ENCODE data around the gene GAMT.
"Not testable (repeated sequence)": the region's sequence is repeated elsewhere in the genome, so short reads cannot be mapped to it uniquely, and the experiment has no call there.

Gene GAMT

DNA sequence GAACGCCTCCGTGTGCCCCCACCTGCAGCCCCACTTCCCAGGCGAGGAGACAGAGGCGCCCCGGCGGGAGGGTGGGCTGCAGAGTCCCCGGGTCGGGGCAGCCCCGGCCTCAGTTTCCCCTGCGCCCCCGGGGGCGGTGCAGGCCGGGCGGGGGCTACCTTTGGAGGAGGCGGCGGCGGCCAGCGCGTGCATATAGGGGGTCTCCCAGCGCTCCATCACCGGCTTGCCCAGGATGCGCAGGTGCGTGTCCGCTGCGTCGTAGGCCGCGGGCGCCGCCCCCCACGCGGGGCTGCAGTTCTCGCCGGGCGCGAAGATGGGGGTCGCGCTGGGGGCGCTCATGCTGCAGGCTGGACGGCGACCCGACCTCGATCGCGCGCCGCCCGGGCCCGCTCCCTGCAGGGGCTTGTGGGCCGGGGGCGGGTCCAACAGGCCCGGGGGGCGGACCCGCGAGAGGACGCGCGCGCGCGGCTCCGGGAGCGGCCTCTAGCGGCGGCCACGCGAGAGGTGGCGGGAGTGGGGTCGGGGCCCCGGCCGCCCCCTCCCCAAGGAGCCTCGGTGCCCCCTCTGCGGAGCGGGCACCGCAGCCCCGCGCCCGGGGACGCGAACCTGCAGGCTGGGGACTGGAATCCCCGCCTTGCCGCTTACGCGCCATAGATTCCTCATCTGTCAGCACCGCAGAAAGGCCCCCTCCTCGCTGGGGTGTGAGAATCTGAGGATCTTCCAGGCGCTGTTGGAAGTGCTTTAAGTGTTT, at the start of gene GAMT:
GAMT (minus strand) TSS at position 405 of the 751 bp plus-strand sequence; CDS start at position 339, 66 bp downstream.
- FAIRE-seq (no peak), DNase-seq (ENCODE audit: low spot score) (peak; percentile 81)

DNA sequence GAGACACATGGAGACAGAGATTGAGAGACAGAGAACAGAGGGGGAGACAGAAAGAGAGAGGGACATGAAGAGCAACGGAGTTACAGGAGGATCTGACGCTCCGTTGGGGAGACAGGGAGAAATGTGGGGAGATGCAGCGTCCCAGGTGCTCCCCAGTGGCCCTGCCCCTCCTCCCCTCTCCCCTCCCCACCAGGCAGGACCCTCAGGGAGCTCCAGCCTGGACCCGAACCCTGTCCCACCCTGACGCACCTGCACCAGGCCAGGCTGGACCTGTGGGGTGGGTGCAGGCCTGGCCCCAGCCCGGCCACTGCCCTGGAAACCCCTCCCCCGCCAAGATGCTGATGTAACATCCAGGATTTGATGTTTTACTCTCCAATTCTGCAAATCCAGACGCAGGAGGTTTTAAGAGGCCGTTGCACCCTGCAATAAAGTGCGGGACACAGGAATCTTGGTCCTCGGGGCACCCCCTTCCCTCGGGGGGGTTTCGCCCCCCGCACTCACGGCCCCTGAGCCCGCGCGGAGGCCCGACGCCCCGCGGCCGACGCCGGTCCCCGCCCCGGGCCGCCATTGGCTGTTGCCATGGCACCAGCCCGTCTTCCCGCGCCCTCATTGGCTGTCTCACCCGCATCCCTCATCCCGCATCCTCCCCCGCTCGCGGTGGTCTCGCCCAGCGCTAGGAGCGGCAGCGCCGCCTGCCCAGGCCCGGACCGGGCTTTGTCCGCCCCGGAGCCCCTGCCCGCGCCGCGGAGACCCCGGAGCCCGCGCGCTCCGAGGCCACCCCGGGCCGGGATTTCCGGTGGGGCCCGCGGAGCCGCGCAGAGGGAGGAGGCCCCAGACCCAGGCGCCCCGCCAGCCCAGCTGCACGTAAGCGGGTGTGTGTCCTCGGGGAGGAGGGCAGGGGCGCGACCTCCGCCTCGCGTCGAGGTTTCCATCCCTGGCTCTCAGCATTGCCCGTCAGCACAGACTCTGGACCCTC, 48.4 kb upstream of the GAMT start, which contains the start of gene APC2:
APC2 (plus strand) TSS at position 655 of the 976 bp plus-strand sequence. CDS start 2,881 bp downstream, outside the sequence.
- FAIRE-seq: no peak
- peak; percentile 69 for DNase-seq (ENCODE audit: low spot score)

DNA sequence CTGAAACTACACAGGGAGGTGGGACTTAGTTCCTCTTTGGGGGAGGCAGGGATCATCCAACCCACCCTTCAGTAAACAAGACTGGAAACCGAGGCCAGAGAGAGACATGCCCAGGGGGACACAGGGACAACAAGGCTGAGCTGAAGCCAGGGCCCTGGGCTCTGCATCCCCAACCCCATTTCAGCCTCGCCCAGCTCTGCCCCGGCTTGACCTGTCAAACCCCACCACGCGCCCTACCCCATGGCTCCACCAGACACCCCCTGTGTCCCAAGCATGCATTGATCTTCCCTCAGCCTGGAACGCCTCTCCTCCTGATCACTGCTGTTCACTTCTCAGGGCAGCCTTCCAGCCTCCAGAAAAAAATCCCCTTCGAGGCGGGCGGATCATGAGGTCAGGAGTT, 46.6 kb upstream of the GAMT start:
- no peak for FAIRE-seq

DNA sequence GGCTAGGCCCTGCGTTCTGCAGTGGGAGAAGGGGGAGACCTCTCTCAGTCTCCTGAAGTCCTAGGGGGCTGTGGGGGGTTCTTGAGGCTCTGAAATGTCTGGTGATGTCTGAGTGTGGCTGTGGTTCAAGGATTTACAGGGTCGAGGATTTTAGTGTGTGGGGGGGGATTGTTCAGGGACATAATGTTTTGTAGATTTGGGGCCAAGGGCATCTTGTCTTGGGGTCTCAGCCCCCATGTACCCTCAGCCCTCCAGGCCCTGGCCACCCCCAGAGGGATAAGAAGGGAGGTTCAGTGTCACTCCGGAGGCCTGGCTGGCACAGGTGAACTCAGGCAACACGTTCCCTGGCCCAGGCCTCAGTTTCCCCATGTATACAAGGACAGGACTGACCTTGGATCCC, 46.2 kb upstream of the GAMT start:
- FAIRE-seq: no peak
- no peak for DNase-seq (ENCODE audit: low spot score)

More for the DNA sequence above, 46.6 kb upstream of the GAMT start:
- no peak for DNase-seq (ENCODE audit: low spot score)

DNA sequence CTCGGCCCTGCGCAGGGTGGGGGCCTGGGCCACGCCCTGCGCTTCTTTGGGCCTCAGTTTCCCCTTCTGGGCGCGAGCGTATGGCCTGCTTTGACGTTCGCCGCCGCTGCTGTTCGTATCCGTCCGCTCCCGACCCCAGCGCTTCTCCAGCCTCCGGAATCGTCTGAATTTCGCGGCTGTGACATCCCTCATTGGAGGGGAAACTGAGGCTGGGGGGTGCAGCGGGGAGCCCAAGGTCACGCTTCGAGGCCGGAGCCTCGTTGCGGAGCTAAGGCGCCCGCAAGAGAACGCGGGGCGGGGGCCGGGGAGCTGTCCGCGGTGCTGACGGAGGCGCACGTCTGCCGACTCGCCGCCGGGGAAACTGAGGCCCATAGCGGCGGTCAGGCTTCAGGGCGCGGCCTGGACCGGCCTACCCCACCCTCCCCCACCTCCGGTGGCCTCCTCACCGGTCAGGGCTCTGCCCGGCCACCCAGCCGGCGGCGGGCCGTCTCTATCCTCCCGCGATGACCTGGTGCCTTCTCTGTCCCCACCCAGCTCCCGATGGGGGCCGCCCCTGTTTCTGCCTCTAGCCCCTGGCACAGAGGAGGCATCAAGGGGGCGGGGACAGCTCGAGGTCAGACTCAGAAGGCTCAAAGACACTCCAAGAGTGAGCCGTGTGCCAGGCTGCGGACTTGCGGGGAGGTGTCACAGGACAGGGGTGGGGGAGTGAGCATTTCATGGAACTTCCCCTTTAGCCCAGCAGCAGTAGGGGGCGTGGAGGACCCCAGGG, 45.6 kb upstream of the GAMT start:
- FAIRE-seq: no peak
- DNase-seq (ENCODE audit: low spot score): peak; percentile 30

DNA sequence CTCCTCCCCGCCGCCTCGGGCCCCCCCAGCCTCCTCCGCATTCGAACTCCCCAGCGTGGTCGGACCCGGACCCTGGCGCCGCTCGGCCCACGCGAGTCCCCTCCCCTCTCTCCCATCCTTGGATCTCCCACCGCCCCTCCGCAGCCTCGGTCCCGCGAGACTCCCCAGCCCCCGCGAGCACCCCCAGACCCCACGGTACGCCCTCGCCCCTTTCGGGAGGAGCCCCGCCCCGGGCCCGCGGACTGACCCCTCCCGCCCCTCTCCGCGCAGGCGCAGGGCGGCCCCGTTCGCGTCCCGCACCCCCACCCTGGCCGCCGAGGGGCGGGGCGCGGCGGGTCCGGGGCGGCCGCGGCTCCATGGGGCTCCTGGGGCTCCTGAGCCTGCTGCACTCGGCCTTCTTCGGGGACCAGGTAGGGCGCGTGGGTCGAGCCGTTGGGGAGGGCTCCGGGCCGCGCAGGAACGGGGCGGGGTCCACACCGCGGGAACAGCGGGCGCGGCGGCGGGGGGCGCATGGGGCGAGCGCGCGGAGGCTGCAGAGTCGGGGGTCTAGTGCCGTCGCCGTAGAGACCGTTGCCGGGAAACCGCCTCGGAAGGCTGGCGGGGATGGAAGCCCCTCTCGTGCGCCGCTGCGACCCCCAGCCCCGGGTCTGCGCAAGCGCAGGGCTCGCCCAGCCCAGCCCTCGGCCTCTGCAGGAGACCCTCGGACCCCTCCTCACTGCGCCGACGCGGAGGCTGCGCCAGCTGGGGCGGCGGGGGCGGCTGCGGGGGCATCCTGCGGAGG, 44.8 kb upstream of the GAMT start:
- FAIRE-seq: no peak
- peak; percentile 84 for DNase-seq (ENCODE audit: low spot score)

DNA sequence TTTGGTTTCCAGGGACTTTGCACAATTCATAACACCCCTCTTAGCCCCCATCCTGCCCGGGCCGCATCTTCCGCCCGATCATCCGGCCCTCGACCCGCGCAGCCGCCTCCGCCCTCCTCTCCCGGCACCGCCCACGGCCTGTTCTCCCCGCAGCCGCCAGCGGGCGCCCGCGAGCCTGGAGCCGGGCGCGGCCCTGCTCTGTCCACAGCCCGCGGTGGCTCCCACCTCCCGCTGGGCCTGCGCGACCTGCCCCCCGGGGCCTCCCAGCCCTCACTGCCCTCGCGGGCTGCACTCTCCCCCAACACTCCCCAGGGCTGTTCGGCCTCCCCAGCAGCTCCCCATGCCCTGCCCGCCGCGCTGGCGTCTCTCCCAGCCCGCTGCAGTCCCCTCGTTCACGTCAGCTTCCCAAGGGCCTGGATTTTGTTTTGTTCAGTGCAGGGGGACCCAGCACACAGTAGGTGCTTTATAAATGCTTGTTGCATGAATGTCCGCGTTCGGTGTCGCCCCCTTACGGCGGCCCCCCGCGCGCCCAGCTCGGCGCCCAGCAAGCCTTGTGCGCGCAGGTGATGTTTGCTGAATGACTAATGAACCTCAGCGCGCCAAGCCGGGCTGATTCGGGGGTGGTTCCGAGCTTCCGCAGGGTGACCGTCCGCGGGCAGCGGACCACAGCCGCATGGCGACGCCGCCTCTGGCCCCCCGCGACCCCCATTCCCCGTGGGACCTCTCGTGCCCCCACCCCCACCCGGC, 44.0 kb upstream of the GAMT start:
- DNase-seq (ENCODE audit: low spot score) (peak; percentile 84), FAIRE-seq (no peak)

DNA sequence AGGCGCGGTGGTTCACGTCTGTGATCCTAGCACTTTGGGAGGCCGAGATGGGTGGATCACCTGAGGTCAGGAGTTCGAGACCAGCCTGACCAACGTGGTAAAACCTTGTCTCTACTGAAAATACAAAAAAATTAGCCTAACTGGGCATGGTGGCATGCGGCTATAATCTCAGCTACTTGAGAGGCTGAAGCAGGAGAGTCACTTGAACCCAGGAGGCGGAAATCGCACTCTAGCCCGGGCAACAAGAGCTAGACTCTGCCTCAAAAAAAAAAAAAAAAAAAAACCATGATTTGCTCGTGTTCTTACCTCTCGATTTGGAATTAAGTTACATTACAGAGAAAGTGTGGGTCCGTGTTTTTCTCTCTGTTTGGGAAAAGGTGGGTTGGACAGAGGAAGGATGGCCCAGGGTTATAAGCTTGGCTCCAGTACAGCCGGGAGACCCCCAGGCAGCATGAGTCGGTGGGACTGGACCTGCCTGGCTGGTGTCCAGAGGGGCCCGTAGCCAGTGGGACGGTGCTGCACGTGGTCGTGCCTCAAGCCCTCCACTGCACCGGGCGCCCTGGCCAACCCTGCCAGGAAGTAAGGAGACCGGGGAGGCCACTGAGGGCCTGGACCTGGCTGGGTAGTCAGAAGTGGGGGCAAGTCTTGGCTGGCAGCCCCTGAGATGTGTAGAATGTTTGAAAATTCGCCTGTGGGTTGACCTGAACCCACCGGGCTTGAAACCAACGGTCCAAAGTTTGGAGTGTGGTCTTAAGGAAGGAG, 40.5 kb upstream of the GAMT start:
- no peak for DNase-seq (ENCODE audit: low spot score)

DNA sequence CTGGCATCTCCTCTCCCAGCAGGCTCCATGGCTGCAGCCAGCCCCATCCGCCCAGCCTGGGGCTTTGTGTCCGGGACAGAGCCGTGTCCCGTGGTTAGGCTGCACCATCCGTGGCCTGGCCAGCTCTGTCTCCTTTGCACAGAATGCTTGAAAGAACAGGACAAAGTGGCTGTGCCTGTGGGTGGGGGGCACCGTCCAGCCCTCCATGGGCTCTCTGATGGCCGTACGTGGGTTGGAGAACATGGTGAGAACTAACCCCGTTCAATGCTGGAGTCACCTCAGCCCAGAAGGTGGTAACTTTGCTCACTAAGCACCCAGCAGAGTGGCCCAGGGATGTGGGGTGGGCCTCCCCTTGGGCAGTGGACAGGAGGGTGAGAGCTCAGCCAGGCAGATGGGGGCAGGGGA, 39.7 kb upstream of the GAMT start:
- no peak for FAIRE-seq
- no peak for DNase-seq (ENCODE audit: low spot score)

More for the DNA sequence above, 40.5 kb upstream of the GAMT start:
- FAIRE-seq: no peak

DNA sequence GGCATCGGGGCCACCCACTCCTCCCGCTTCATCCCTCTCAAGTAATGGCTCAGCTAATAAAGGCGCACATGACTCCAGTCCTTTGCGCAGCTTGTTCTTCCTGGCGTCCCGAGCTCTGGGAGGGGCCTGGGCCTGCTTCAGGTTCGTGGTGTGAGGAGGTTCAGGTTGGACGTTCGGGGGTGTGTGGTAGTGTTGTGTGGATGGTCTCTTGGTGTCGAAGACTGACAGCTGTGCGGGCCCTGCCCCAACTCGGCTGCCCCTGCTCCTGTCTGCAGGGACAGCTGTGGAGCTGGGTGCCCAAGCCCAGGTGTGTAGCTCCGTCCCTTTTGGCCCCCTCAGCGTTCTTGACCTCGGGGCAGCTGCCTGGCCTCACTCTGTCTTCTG, 39.1 kb upstream of the GAMT start:
- FAIRE-seq (no peak), DNase-seq (ENCODE audit: low spot score) (no peak)

DNA sequence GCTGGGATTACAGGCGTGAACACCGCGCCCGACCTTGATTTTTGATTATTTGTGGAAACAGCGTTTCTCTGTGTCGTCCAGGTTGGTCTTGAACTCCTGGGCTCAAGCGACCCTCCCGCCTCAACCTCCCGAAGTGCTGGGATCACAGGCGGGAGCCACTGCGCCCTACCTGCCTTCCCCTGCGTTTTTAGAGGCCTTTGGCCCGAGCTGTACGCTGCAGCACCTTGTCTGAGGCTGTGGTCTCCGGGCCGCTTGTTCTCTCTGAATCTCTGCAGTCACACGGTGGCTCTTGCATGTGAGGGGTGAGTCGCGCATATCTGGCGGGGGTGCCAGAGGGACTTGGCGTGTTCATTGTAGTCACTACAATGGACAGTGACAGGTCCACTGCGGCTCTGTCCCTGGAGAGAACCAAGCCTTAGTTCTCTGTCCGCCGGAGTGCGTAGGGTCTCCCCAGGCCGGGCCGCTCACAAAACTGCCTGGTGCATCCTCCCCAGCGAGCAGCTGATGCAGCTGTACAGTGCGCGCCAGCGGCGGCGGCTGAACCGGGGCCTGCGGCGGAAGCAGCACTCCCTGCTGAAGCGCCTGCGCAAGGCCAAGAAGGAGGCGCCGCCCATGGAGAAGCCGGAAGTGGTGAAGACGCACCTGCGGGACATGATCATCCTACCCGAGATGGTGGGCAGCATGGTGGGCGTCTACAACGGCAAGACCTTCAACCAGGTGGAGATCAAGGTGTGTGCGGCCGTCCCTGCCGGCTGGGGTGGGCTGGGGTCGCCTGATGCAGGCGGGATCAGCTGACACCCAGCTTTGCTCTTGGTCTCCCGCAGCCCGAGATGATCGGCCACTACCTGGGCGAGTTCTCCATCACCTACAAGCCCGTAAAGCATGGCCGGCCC, 38.4 kb upstream of the GAMT start:
- peak; percentile 79 for FAIRE-seq
- not testable (repeated sequence) for DNase-seq (ENCODE audit: low spot score)

DNA sequence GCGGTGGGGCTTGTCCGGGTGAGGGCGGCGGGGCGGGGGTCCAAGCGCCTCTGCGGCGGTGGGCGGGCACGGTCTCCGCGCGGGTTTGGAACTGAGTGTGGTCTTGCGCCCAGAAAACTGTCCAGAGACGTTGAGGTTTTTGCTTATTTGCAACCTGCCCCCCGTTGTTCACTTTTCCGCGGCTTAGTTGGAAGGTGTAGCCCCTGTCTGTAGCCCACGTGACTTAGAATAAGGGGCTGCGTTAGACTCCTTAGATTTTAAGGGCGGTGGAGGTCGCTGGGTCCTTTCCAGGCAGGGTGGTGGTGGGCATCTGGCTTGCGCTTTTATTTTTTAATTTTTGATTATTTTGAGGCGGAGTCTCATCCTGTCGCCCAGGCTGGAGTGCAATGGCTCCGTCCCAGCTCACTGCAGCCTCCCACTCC, 37.6 kb upstream of the GAMT start:
- no peak for FAIRE-seq
- no peak for DNase-seq (ENCODE audit: low spot score)

DNA sequence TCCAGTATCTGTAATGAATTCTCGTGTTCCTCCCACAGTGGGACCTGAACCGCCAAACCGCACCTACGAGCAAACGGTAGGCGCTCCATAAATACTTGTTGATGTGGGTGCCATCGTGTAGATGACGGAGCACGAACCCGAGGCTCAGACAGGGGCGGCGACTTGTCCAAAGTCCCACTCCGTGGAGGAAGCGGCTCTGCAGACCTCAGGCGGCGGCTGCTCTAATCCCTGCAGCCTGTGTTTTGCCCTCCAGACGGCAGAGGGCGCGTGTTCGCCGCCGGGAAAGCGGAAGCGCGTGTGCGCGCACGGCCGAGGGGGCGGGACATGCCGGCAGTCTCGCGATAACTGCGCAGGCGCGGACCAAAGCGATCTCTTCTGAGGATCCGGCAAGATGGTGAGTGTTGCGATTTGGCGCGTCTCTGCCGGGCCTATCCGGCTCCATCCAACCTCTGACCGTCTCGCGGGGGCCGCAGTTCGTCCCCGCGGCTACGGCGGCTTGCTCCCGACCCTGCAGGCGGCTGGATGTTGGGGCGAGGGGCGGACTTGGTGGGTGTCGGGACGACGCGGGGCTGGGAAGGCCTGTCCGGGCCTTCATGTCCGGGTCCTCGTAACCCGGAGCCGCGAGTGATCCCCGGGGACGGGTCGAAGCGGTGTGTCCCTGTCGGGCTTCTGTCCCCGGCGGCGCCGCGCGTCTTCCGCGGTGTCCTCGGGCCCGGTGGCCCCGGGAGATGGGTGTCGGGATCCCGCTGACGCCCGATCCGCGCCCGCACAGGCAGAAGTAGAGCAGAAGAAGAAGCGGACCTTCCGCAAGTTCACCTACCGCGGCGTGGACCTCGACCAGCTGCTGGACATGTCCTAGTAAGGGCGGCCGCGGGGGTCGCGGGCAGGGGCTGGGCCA, 36.9 kb upstream of the GAMT start, which contains the start of gene RPS15:
RPS15 (plus strand) TSS at position 362 of the 898 bp plus-strand sequence; CDS start at position 392, 30 bp downstream.
- peak; percentile 74 for FAIRE-seq
- peak; percentile 88 for DNase-seq (ENCODE audit: low spot score)

DNA sequence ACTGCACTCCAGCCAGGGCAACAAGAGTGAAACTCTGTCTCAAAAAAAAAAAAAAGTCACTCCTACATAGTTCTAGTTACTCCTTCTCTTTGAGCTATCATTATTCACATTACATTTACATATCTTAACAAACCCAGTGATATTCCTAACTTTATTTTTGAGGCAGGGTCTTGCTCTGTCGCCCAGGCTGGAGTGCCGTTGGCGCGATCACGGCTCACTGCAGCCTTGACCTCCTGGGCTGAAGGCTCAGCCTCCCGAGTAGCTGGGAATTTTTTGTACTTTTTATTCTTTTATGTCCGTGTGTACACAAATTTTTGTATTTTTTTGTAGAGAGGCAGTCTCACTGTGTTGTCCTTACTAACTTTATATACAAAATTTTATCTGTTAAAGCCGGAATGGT, 36.3 kb upstream of the GAMT start:
- FAIRE-seq: no peak
- DNase-seq (ENCODE audit: low spot score): no peak

DNA sequence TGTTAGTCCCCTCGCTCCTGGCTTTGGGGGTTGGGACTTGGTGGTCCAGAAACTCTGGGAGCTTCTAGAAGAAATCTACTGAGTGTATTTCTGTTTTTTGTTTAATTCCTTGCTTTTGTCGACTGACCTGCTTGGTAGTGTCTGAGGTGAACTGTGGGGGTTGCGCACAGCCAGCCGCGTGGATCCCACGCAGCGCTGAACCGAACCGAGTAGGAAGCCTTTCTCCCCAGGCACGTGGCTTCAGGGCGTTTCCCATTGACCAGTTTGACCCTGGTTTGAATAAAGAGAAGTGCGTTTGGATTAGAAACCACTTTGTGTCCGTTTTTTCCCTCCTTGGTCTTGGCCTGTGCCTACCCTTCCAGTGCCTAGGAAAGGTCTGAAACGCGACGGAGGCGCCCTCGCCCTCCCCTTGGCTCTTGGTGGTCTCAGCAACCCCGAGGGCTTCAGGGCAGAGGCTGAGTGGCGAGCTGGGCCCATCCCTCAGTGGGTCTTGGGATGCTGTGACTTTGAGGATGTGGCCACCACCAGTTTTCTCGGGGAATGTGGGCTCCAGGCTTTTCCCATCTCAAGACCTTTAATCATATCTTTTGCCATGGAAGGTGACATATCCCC, 34.1 kb upstream of the GAMT start:
- no peak for DNase-seq (ENCODE audit: low spot score)

DNA sequence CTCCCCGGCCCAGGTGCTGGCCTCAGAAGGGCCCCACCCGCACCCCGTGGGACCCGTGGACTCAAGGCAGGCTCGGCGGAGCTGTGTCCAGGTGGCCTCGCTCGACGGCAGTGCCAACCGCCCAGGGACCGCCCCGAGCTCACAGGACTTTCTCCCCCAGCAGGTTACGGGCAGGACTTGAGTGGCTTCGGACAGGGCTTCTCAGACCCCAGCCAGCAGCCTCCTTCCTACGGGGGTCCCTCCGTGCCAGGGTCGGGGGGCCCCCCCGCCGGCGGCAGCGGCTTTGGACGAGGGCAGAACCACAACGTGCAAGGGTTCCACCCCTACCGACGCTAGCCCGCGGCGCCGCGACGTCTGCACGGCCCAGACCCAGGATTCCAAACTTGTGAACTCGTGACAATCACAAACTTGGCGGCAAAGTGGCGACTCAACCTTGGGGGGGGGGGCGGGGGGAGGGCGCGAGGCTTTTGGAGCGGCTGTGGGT, 33.3 kb upstream of the GAMT start:
- DNase-seq (ENCODE audit: low spot score) (no peak), FAIRE-seq (no peak)

More for the DNA sequence above, 34.1 kb upstream of the GAMT start:
- FAIRE-seq: no peak

Data from urothelium cell line (cell line).